K562 (cell line): Measurements from ENCODE around the gene SMAD1. TPM values are rescaled to one million over a fixed set of nuclear protein-coding genes. Genes with fewer than 3 reads are reported as not detected.

Source experiments
- ATAC-seq: fragments of 200-7000 bp; cut with Tn5 transposase; 3 replicates; pipeline ENCODE4 v1.9.1; 2020; ENCODE audit warnings: moderate library complexity
- BruUV-seq: library from RNA; stranded (reverse); fragments of 400-500 nt; replicated peaks from 2 replicates; lab custom pipeline; 2021; lab: Mats Ljungman, UMichigan
- CTCF ChIA-PET: fragments of 300-600 bp; formaldehyde crosslinking; extraction: SDS; loops from one replicate; lab custom pipeline; 2021; ENCODE audit warnings: low intra/inter-chr PET ratio; lab: Yijun Ruan, JAX
- POLR2A ChIA-PET: fragments of 300-600, 350-650 bp; sonication (Branson Sonifier 250); formaldehyde crosslinking; extraction: SDS; loops from one replicate; lab custom pipeline; 2021; ENCODE audit warnings: antibody characterized with exemption, inconsistent platforms; lab: Yijun Ruan, JAX
- DNase-seq, 4 experiments: peaks; one replicate each; pipeline versions ENCODE4 v3.0.0 to v3.0.0-alpha.2; 2011 to 2018; ENCODE audit warnings: low spot score in 3 of 4, mixed read lengths in 3 of 4; ENCODE audit errors: extremely low read depth in 1 of 4
- FAIRE-seq: peaks from 2 replicates; lab custom pipeline; 2011; peaks lifted over from hg19 to GRCh38; lab: Jason Lieb, UNC
- H2AFZ ChIP-seq: 2 replicates; pipeline ENCODE4 v1.6.0; 2011; ENCODE audit warnings: low read depth, low read length, control low read depth, inconsistent platforms
- H3K27ac ChIP-seq: fragments of 200-600 bp; 3 replicates; pipeline ENCODE4 v1.8.0; 2011; ENCODE audit warnings: low read depth, mild to moderate bottlenecking, control low read depth, inconsistent platforms, low read length, moderate library complexity, mixed read lengths; ENCODE audit errors: extremely low read depth
- H3K27me3 ChIP-seq, 2 experiments: fragments of 300-600 bp in 1 of 2; 2 replicates in 1 of 2; 3 replicates in 1 of 2; pipeline versions ENCODE4 v1.6.0 to v1.8.0; 2011; ENCODE audit warnings: inconsistent platforms in 2 of 2, low read length in 2 of 2, mild to moderate bottlenecking in 1 of 2, mixed read lengths in 1 of 2, moderate library complexity in 1 of 2; ENCODE audit not compliant: control insufficient read depth in 2 of 2, insufficient read depth in 2 of 2
- H3K36me3 ChIP-seq: fragments of 300-600 bp; 3 replicates; pipeline ENCODE4 v1.8.0; 2011; ENCODE audit warnings: mild to moderate bottlenecking, low read length, inconsistent platforms; ENCODE audit not compliant: control insufficient read depth, insufficient read depth
- H3K4me1 ChIP-seq, 2 experiments: fragments of 200-600 bp in 1 of 2; replicated peaks in 1 of 2; 2 replicates in 1 of 2; 3 replicates in 1 of 2; pipeline versions ENCODE4 v1.5.1 to v1.8.0; 2011; ENCODE audit warnings: inconsistent platforms in 2 of 2, low read length in 2 of 2, mild to moderate bottlenecking in 1 of 2, mixed read lengths in 1 of 2, moderate library complexity in 1 of 2; ENCODE audit not compliant: control insufficient read depth in 2 of 2, insufficient read depth in 2 of 2
- H3K4me2 ChIP-seq: 2 replicates; pipeline ENCODE4 v1.6.1; 2011; ENCODE audit warnings: low read length, control low read depth, inconsistent platforms, mixed read lengths; ENCODE audit not compliant: insufficient read depth
- H3K4me3 ChIP-seq: fragments of 200-600 bp; sonication (generic), shearing (Covaris generic); 2 replicates; pipeline ENCODE4 v1.5.1; 2016; ENCODE audit warnings: control low read depth, inconsistent platforms
- H3K79me2 ChIP-seq: fragments of 200-600 bp; 3 replicates; pipeline ENCODE4 v1.8.0; 2011; ENCODE audit warnings: low read length, inconsistent platforms; ENCODE audit not compliant: control insufficient read depth, insufficient read depth
- H3K9ac ChIP-seq, 2 experiments: 2 replicates each; pipeline versions ENCODE4 v1.6.0 to v1.6.1; 2011; ENCODE audit warnings: low read depth in 2 of 2, low read length in 2 of 2, control low read depth in 1 of 2, inconsistent platforms in 1 of 2, mild to moderate bottlenecking in 1 of 2, mixed read lengths in 1 of 2; ENCODE audit not compliant: insufficient read depth in 1 of 2
- H3K9me1 ChIP-seq: one replicate; pipeline ENCODE4 v1.6.0; 2011; ENCODE audit warnings: inconsistent platforms, mild to moderate bottlenecking, low read length, moderate library complexity; ENCODE audit not compliant: control insufficient read depth, insufficient read depth
- H3K9me3 ChIP-seq: replicated peaks from 2 replicates; pipeline ENCODE4 v1.5.1; 2011; ENCODE audit warnings: low read depth, low read length, inconsistent platforms; ENCODE audit not compliant: control insufficient read depth, insufficient read depth
- H4K20me1 ChIP-seq: replicated peaks from 2 replicates; pipeline ENCODE4 v1.6.1; 2011; ENCODE audit warnings: low read length, inconsistent platforms, mixed read lengths; ENCODE audit not compliant: control insufficient read depth, insufficient read depth
- FOSL1 ChIP-seq: fragments of 200-800 bp; sonication (Bioruptor generic); conservative IDR thresholded peaks from 2 replicates; pipeline ENCODE4 v1.6.1; 2016; ENCODE audit warnings: missing genetic modification characterization, missing compliant biosample characterization
- SMAD4 ChIP-seq: fragments of 250-450 bp; sonication (Bioruptor Pico); conservative IDR thresholded peaks from 2 replicates; pipeline ENCODE4 v1.8.0; 2021; ENCODE audit warnings: inconsistent platforms, mild to moderate bottlenecking, moderate library complexity
- WGBS: fragments of 100-300 bp; shearing (Covaris generic); methylation state at CpG from one replicate; pipeline ENCODE4 v1.1.6; 2016; ENCODE audit warnings: low coverage, mixed read lengths; ENCODE audit not compliant: insufficient coverage; ENCODE audit errors: missing lambda C conversion rate; 5-methylcytosine and 5-hydroxymethylcytosine counted together
- in situ Hi-C: fragments of 300-500 bp; cut with MboI; formaldehyde crosslinking; loops from 4 replicates; pipeline ENCODE4 v1.15.0; 2018; ENCODE audit warnings: inconsistent platforms, mixed read lengths
- intact Hi-C: fragments of 100-400 bp; cut with micrococcal nuclease; formaldehyde crosslinking; loops from 2 replicates; pipeline ENCODE4 v1.14.2; 2022
- polyA plus RNA-seq, 8 experiments: library from polyadenylated mRNA; depleted of rRNA in 4 of 8; stranded (reverse) in 5 of 8; unstranded in 3 of 8; fragments of >200 nt; fragmentation: Nextera tagmentation in 2 of 8; fragmentation: Illumina TruSeq in 1 of 8; extraction: Ambion mirVana in 2 of 8; extraction: Trizol in 1 of 8; gene quantifications; 2 replicates each; pipeline versions ENCODE4 v1.2.1 to v1.2.3, GENCODE V29; 2011 to 2014; ENCODE audit warnings: inconsistent platforms in 1 of 8, missing spikeins in 1 of 8
- total RNA-seq, 7 experiments: library from RNA; depleted of rRNA in 6 of 7; stranded (reverse); fragments of >200 nt in 6 of 7; fragmentation: Illumina TruSeq in 2 of 7; extraction: Trizol in 2 of 7; gene quantifications; 2 replicates each; pipeline versions ENCODE4 v1.2.1 to v1.2.3, GENCODE V29; 2011 to 2021; ENCODE audit warnings: low replicate concordance in 1 of 7
- TF ChIP-seq, protein P1 (sequence below): fragments of 250-450 bp; sonication (Bioruptor Pico); IDR thresholded peaks from 2 replicates; pipeline ENCODE4 v1.8.0; 2021; ENCODE audit warnings: moderate library complexity, mild to moderate bottlenecking, inconsistent platforms

SMAD1 gene
- total and polyA plus RNA-seq, 9 of the 15 experiments (the other 6 are each of a cell fraction or from before 2014, with no cell fraction given): 0.05 to 0.54 (median 0.21) TPM; not detected in 3

DNA sequence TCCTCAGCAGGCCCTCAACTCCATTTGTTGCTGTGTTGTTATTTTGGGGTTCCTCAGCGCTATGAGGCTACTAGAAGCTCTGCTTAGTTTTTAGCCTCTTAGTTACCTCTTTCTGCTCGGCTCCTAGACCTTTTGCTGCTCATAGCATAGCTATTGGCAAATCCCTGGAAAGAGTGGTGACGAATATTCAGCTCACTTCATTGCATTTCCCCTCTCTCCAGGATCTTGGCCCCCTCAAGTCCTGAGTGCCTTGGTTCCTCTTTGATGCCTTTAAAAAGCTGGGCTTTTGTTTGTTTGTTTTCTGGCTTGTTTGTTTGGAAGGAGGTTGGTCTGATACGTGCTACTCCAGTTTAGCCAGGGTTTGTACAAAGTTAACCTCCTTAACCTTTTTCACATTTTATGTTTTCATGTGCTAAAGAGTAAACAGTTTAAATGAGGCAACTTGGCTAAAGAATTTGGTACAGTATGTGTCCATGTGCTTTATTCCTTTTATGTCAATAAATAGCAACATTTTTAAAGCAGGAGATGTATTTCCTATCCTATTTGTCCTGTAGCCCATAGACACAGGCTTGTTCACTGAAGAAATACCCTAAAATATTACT, 31.5 kb downstream of the SMAD1 start:
- no peak overlapping the region for H3K4me3 ChIP-seq
- ChIA-PET CTCF (no interaction called here), POLR2A (no interaction called here)
- H3K27ac ChIP-seq: no peak overlapping the region
- H3K9me3 ChIP-seq: no peaks in the 10 kb centered on the region; the same call in 1 of the 2 replicates
- H3K9me1 ChIP-seq: no peaks in the 10 kb centered on the region
- H3K27me3 ChIP-seq: no peaks in the 10 kb centered on the region
- H3K4me1 ChIP-seq: no peaks in the 10 kb centered on the region
- 0% methylated on average over 4 of the region's 4 CpGs for WGBS
- no peak overlapping the region for H3K4me2 ChIP-seq
- intact Hi-C loops (no loop called here), in situ Hi-C loops (no loop called here)
- H3K79me2 ChIP-seq: no peaks in the 10 kb centered on the region
- H3K36me3 ChIP-seq: no peaks in the 10 kb centered on the region
- no peak for DNase-seq
- FAIRE-seq: no peak
- no peaks in the 10 kb centered on the region for H4K20me1 ChIP-seq
- no peak for TF ChIP-seq SMAD4 (CRISPR knock-in tag)
- TF ChIP-seq, protein P1, sequence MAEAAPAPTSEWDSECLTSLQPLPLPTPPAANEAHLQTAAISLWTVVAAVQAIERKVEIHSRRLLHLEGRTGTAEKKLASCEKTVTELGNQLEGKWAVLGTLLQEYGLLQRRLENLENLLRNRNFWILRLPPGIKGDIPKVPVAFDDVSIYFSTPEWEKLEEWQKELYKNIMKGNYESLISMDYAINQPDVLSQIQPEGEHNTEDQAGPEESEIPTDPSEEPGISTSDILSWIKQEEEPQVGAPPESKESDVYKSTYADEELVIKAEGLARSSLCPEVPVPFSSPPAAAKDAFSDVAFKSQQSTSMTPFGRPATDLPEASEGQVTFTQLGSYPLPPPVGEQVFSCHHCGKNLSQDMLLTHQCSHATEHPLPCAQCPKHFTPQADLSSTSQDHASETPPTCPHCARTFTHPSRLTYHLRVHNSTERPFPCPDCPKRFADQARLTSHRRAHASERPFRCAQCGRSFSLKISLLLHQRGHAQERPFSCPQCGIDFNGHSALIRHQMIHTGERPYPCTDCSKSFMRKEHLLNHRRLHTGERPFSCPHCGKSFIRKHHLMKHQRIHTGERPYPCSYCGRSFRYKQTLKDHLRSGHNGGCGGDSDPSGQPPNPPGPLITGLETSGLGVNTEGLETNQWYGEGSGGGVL (CRISPR knock-in tag): no peak
- TF ChIP-seq FOSL1: no peak
- no peak for ATAC-seq
- no peak overlapping the region for H2AFZ ChIP-seq
- BruUV-seq: no TSS peak
- no peak overlapping the region for H3K9ac ChIP-seq
